K562 (cell line): ENCODE measurements around the gene UBE2Q1. TPM values are rescaled to one million over a fixed set of nuclear protein-coding genes. Genes with fewer than 3 reads are reported as not detected.
A peak's percentile ranks its signal among the peaks of the same experiment; 100 is the strongest.

ENCODE experiments used
- ATAC-seq: fragments of 200-7000 bp; cut with Tn5 transposase; 3 replicates; pipeline ENCODE4 v1.9.1; 2020; ENCODE audit warnings: moderate library complexity
- BruUV-seq: library from RNA; stranded (reverse); fragments of 400-500 nt; replicated peaks from 2 replicates; lab custom pipeline; 2021; lab: Mats Ljungman, UMichigan
- CTCF ChIA-PET: fragments of 300-600 bp; formaldehyde crosslinking; extraction: SDS; loops from one replicate; lab custom pipeline; 2021; ENCODE audit warnings: low intra/inter-chr PET ratio; lab: Yijun Ruan, JAX
- POLR2A ChIA-PET: fragments of 300-600, 350-650 bp; sonication (Branson Sonifier 250); formaldehyde crosslinking; extraction: SDS; loops from one replicate; lab custom pipeline; 2021; ENCODE audit warnings: antibody characterized with exemption, inconsistent platforms; lab: Yijun Ruan, JAX
- DNase-seq, 4 experiments: peaks; one replicate each; pipeline versions ENCODE4 v3.0.0 to v3.0.0-alpha.2; 2011 to 2018; ENCODE audit warnings: low spot score in 3 of 4, mixed read lengths in 3 of 4; ENCODE audit errors: extremely low read depth in 1 of 4
- FAIRE-seq: peaks from 2 replicates; lab custom pipeline; 2011; peaks lifted over from hg19 to GRCh38; lab: Jason Lieb, UNC
- H2AFZ ChIP-seq: 2 replicates; pipeline ENCODE4 v1.6.0; 2011; ENCODE audit warnings: low read depth, low read length, control low read depth, inconsistent platforms
- H3K27ac ChIP-seq: fragments of 200-600 bp; 3 replicates; pipeline ENCODE4 v1.8.0; 2011; ENCODE audit warnings: low read depth, mild to moderate bottlenecking, control low read depth, inconsistent platforms, low read length, moderate library complexity, mixed read lengths; ENCODE audit errors: extremely low read depth
- H3K27me3 ChIP-seq, 2 experiments: fragments of 300-600 bp in 1 of 2; 2 replicates in 1 of 2; 3 replicates in 1 of 2; pipeline versions ENCODE4 v1.6.0 to v1.8.0; 2011; ENCODE audit warnings: inconsistent platforms in 2 of 2, low read length in 2 of 2, mild to moderate bottlenecking in 1 of 2, mixed read lengths in 1 of 2, moderate library complexity in 1 of 2; ENCODE audit not compliant: control insufficient read depth in 2 of 2, insufficient read depth in 2 of 2
- H3K36me3 ChIP-seq: fragments of 300-600 bp; 3 replicates; pipeline ENCODE4 v1.8.0; 2011; ENCODE audit warnings: mild to moderate bottlenecking, low read length, inconsistent platforms; ENCODE audit not compliant: control insufficient read depth, insufficient read depth
- H3K4me1 ChIP-seq, 2 experiments: fragments of 200-600 bp in 1 of 2; replicated peaks in 1 of 2; 2 replicates in 1 of 2; 3 replicates in 1 of 2; pipeline versions ENCODE4 v1.5.1 to v1.8.0; 2011; ENCODE audit warnings: inconsistent platforms in 2 of 2, low read length in 2 of 2, mild to moderate bottlenecking in 1 of 2, mixed read lengths in 1 of 2, moderate library complexity in 1 of 2; ENCODE audit not compliant: control insufficient read depth in 2 of 2, insufficient read depth in 2 of 2
- H3K4me2 ChIP-seq: 2 replicates; pipeline ENCODE4 v1.6.1; 2011; ENCODE audit warnings: low read length, control low read depth, inconsistent platforms, mixed read lengths; ENCODE audit not compliant: insufficient read depth
- H3K4me3 ChIP-seq: fragments of 200-600 bp; sonication (generic), shearing (Covaris generic); 2 replicates; pipeline ENCODE4 v1.5.1; 2016; ENCODE audit warnings: control low read depth, inconsistent platforms
- H3K79me2 ChIP-seq: fragments of 200-600 bp; 3 replicates; pipeline ENCODE4 v1.8.0; 2011; ENCODE audit warnings: low read length, inconsistent platforms; ENCODE audit not compliant: control insufficient read depth, insufficient read depth
- H3K9ac ChIP-seq, 2 experiments: 2 replicates each; pipeline versions ENCODE4 v1.6.0 to v1.6.1; 2011; ENCODE audit warnings: low read depth in 2 of 2, low read length in 2 of 2, control low read depth in 1 of 2, inconsistent platforms in 1 of 2, mild to moderate bottlenecking in 1 of 2, mixed read lengths in 1 of 2; ENCODE audit not compliant: insufficient read depth in 1 of 2
- H3K9me1 ChIP-seq: one replicate; pipeline ENCODE4 v1.6.0; 2011; ENCODE audit warnings: inconsistent platforms, mild to moderate bottlenecking, low read length, moderate library complexity; ENCODE audit not compliant: control insufficient read depth, insufficient read depth
- H3K9me3 ChIP-seq: replicated peaks from 2 replicates; pipeline ENCODE4 v1.5.1; 2011; ENCODE audit warnings: low read depth, low read length, inconsistent platforms; ENCODE audit not compliant: control insufficient read depth, insufficient read depth
- H4K20me1 ChIP-seq: replicated peaks from 2 replicates; pipeline ENCODE4 v1.6.1; 2011; ENCODE audit warnings: low read length, inconsistent platforms, mixed read lengths; ENCODE audit not compliant: control insufficient read depth, insufficient read depth
- EGR1 ChIP-seq: fragments of 450-650 bp; conservative IDR thresholded peaks from 2 replicates; pipeline ENCODE4 v1.6.1; 2017; ENCODE audit warnings: mild to moderate bottlenecking
- ESRRB ChIP-seq: fragments of 250-450 bp; sonication (Bioruptor Pico); IDR thresholded peaks from 2 replicates; pipeline ENCODE4 v1.5.0; 2020; ENCODE audit warnings: mild to moderate bottlenecking, moderate library complexity, borderline replicate concordance
- NFIC ChIP-seq: fragments of 450-650 bp; IDR thresholded peaks from 2 replicates; pipeline ENCODE4 v1.6.1; 2017; ENCODE audit warnings: mild to moderate bottlenecking, inconsistent platforms
- RB1 ChIP-seq: fragments of 450-650 bp; IDR thresholded peaks from 2 replicates; pipeline ENCODE4 v1.6.1; 2017; ENCODE audit warnings: low read depth, mild to moderate bottlenecking
- STAG1 ChIP-seq: sonication (generic); formaldehyde crosslinking; IDR thresholded peaks from 2 replicates; pipeline ENCODE4 v1.5.0; 2020; ENCODE audit warnings: missing genetic modification reagents, borderline replicate concordance
- TCF3 ChIP-seq: sonication (generic); formaldehyde crosslinking; IDR thresholded peaks from 2 replicates; pipeline ENCODE4 v1.4.0; 2020; ENCODE audit warnings: mild to moderate bottlenecking, missing genetic modification reagents
- YY1 ChIP-seq, 3 experiments: IDR thresholded peaks; 2 replicates each; pipeline ENCODE4 v1.6.1; 2011; ENCODE audit warnings: low read length in 2 of 3, mild to moderate bottlenecking in 2 of 3, moderate library complexity in 2 of 3, borderline replicate concordance in 1 of 3, control low read depth in 1 of 3, low read depth in 1 of 3; ENCODE audit not compliant: insufficient read depth in 3 of 3, insufficient replicate concordance in 2 of 3, control insufficient read depth in 1 of 3, insufficient read length in 1 of 3; ENCODE audit errors: extremely low read depth in 1 of 3
- WGBS: fragments of 100-300 bp; shearing (Covaris generic); methylation state at CpG from one replicate; pipeline ENCODE4 v1.1.6; 2016; ENCODE audit warnings: low coverage, mixed read lengths; ENCODE audit not compliant: insufficient coverage; ENCODE audit errors: missing lambda C conversion rate; 5-methylcytosine and 5-hydroxymethylcytosine counted together
- in situ Hi-C: fragments of 300-500 bp; cut with MboI; formaldehyde crosslinking; loops from 4 replicates; pipeline ENCODE4 v1.15.0; 2018; ENCODE audit warnings: inconsistent platforms, mixed read lengths
- intact Hi-C: fragments of 100-400 bp; cut with micrococcal nuclease; formaldehyde crosslinking; loops from 2 replicates; pipeline ENCODE4 v1.14.2; 2022
- polyA plus RNA-seq, 8 experiments: library from polyadenylated mRNA; depleted of rRNA in 4 of 8; stranded (reverse) in 5 of 8; unstranded in 3 of 8; fragments of >200 nt; fragmentation: Nextera tagmentation in 2 of 8; fragmentation: Illumina TruSeq in 1 of 8; extraction: Ambion mirVana in 2 of 8; extraction: Trizol in 1 of 8; gene quantifications; 2 replicates each; pipeline versions ENCODE4 v1.2.1 to v1.2.3, GENCODE V29; 2011 to 2014; ENCODE audit warnings: inconsistent platforms in 1 of 8, missing spikeins in 1 of 8
- total RNA-seq, 7 experiments: library from RNA; depleted of rRNA in 6 of 7; stranded (reverse); fragments of >200 nt in 6 of 7; fragmentation: Illumina TruSeq in 2 of 7; extraction: Trizol in 2 of 7; gene quantifications; 2 replicates each; pipeline versions ENCODE4 v1.2.1 to v1.2.3, GENCODE V29; 2011 to 2021; ENCODE audit warnings: low replicate concordance in 1 of 7

The UBE2Q1 gene
- total and polyA plus RNA-seq, 9 of the 15 experiments (the other 6 are each of a cell fraction or from before 2014, with no cell fraction given): 8.0 to 58.8 (median 27.6) TPM

GRCh38 chr1:154527192-154527591 is 31.3 kb downstream of the UBE2Q1 start:
- no peak overlapping the region for H3K4me2 ChIP-seq
- H3K9me3 ChIP-seq: no peaks in the 10 kb centered on the region
- in situ Hi-C loops (no loop called here), intact Hi-C loops (no loop called here)
- no peaks in the 10 kb centered on the region for H3K36me3 ChIP-seq
- H3K79me2 ChIP-seq: no peaks in the 10 kb centered on the region
- H3K9me1 ChIP-seq: no peaks in the 10 kb centered on the region
- no TSS peak for BruUV-seq
- H3K9ac ChIP-seq: no peak overlapping the region
- no peaks in the 10 kb centered on the region for H4K20me1 ChIP-seq
- CTCF ChIA-PET: no interaction called here
- no peak overlapping the region for H3K27ac ChIP-seq
- H3K4me1 ChIP-seq: no peaks in the 10 kb centered on the region; a peak in 1 of 5 replicates
- 0 out of 2 replicates have a peak, but pooled peaks have one; percentile 15 for TF ChIP-seq NFIC
- TF ChIP-seq EGR1: no peak
- POLR2A ChIA-PET: interaction anchor here (0.7 kb wide), 1 partner anchor 215 kb away, joined by 3 read pairs; no protein-coding TSS in a partner anchor
- H3K4me3 ChIP-seq: no peak overlapping the region
- no peak for FAIRE-seq
- no peak for DNase-seq
- 5% methylated on average over 6 of the region's 6 CpGs for WGBS
- H3K27me3 ChIP-seq: peaks cover 0 to 14% of the 10 kb centered on the region in 2 experiments; a peak in 2 of 5 replicates
- no peak overlapping the region for H2AFZ ChIP-seq
- no peak for ATAC-seq

- CTCF ChIA-PET: no interaction called here
- peaks cover 0 to 23% of the 10 kb centered on the region in 2 experiments; a peak in 3 of 5 replicates for H3K27me3 ChIP-seq
Observed at GRCh38 chr1:154524881-154525280, 33.6 kb downstream of the UBE2Q1 start.

More at GRCh38 chr1:154524881-154525280, 33.6 kb downstream of the UBE2Q1 start:
- POLR2A ChIA-PET: interaction anchor here (0.6 kb wide), 1 partner anchor 649 kb away, joined by 3 read pairs; no protein-coding TSS in a partner anchor
- ATAC-seq (no peak), DNase-seq (no peak), FAIRE-seq (no peak)
- H3K9me3 ChIP-seq: no peaks in the 10 kb centered on the region
- H3K4me3 ChIP-seq: no peak overlapping the region
- no peak overlapping the region for H3K4me2 ChIP-seq
- intact Hi-C loops (no loop called here), in situ Hi-C loops (loop anchor here (5.0 kb wide), 1 partner anchor 38 kb away; no protein-coding TSS in a partner anchor)
- H3K79me2 ChIP-seq: no peaks in the 10 kb centered on the region
- H3K4me1 ChIP-seq: peaks cover 0 to 4% of the 10 kb centered on the region in 2 experiments; a peak in 1 of 5 replicates
- no peaks in the 10 kb centered on the region for H4K20me1 ChIP-seq
- TF ChIP-seq YY1 (IDR thresholded peaks at IDR 0.05; ENCODE audit: borderline replicate concordance in 1 of 3, control insufficient read depth in 1 of 3, extremely low read depth in 1 of 3, insufficient read depth in 3 of 3, insufficient read length in 1 of 3, insufficient replicate concordance in 2 of 3, low read depth in 1 of 3, low read length in 2 of 3): no peak
- no peak for TF ChIP-seq ESRRB (CRISPR knock-in tag)
- no peak for TF ChIP-seq TCF3
- TF ChIP-seq RB1: no peak
- no peak for TF ChIP-seq STAG1 (CRISPR knock-in tag)
- H3K36me3 ChIP-seq: no peaks in the 10 kb centered on the region
- no peak overlapping the region for H3K27ac ChIP-seq
- H2AFZ ChIP-seq: no peak overlapping the region
- H3K9ac ChIP-seq: no peak overlapping the region; a peak in 1 of 4 replicates
- no peaks in the 10 kb centered on the region for H3K9me1 ChIP-seq
- BruUV-seq: no TSS peak
